B cell (primary cell): Measurements from ENCODE around the gene ZDHHC1. TPM values are rescaled to one million over a fixed set of nuclear protein-coding genes. Genes with fewer than 3 reads are reported as not detected.

Experiments used
- ATAC-seq: fragments of 200-7000 bp; cut with Tn5 transposase; one replicate; pipeline ENCODE4 v1.10.0; 2021; ENCODE audit warnings: low read depth, mild to moderate bottlenecking, moderate number of reproducible peaks, moderate library complexity
- CTCF ChIA-PET: fragments of 350-600 bp; sonication (Branson Sonifier 250); formaldehyde crosslinking; loops from one replicate; lab custom pipeline; 2021; ENCODE audit warnings: antibody characterized with exemption, inconsistent platforms; lab: Charles Lee
- POLR2A ChIA-PET: fragments of 350-600 bp; sonication (Branson Sonifier 250); formaldehyde crosslinking; loops from one replicate; lab custom pipeline; 2021; ENCODE audit warnings: antibody characterized with exemption; lab: Charles Lee
- DNase-seq: peaks from one replicate; pipeline ENCODE4 v3.0.0; 2013
- H2AFZ ChIP-seq: 2 replicates; pipeline ENCODE4 v1.6.1; 2012; ENCODE audit warnings: mild to moderate bottlenecking, low read depth, low read length; ENCODE audit not compliant: insufficient read depth, poor library complexity, severe bottlenecking
- H3K27ac ChIP-seq, 2 donors: 1 replicate in 1 of 2; 2 replicates in 1 of 2; pipeline ENCODE4 v1.5.1; 2012 to 2013; ENCODE audit warnings: low read length in 2 of 2, mild to moderate bottlenecking in 2 of 2, moderate library complexity in 1 of 2
- H3K27me3 ChIP-seq, 4 experiments: fragments of 200-600 bp in 1 of 4; sonication (generic) in 1 of 4; replicated peaks in 1 of 4; 1 replicate in 2 of 4; 2 replicates in 2 of 4; pipeline versions ENCODE4 v1.6.1 to v1.7.0; 2013 to 2016; ENCODE audit warnings: low read length in 3 of 4, mild to moderate bottlenecking in 2 of 4, mixed read lengths in 1 of 4, moderate library complexity in 1 of 4; ENCODE audit not compliant: insufficient read depth in 4 of 4, control insufficient read depth in 3 of 4; ENCODE audit errors: control extremely low read depth in 1 of 4
- H3K36me3 ChIP-seq, 2 experiments: replicated peaks in 1 of 2; 1 replicate in 1 of 2; 2 replicates in 1 of 2; pipeline versions ENCODE4 v1.6.1 to v1.7.1; 2013; ENCODE audit warnings: low read length in 1 of 2; ENCODE audit not compliant: insufficient read depth in 2 of 2, control insufficient read depth in 1 of 2; ENCODE audit errors: control extremely low read depth in 1 of 2, extremely low read depth in 1 of 2
- H3K4me1 ChIP-seq, 2 donors: fragments of 200-600 bp in 1 of 2; sonication (generic) in 1 of 2; 1 replicate in 1 of 2; 2 replicates in 1 of 2; pipeline versions ENCODE4 v1.5.1 to v1.6.1; 2013 to 2017; ENCODE audit warnings: low read length in 2 of 2; ENCODE audit not compliant: control insufficient read depth in 2 of 2, insufficient read depth in 2 of 2
- H3K4me2 ChIP-seq: replicated peaks from 2 replicates; pipeline ENCODE3; 2012; ENCODE audit warnings: mild to moderate bottlenecking, low read depth, low read length; ENCODE audit not compliant: poor library complexity, severe bottlenecking
- H3K4me3 ChIP-seq, 5 experiments: fragments of 200-600 bp in 1 of 5; sonication (generic) in 1 of 5; 1 replicate in 3 of 5; 2 replicates in 2 of 5; pipeline versions ENCODE4 v1.5.1 to v1.7.0; 2011 to 2016; ENCODE audit warnings: low read length in 4 of 5, mild to moderate bottlenecking in 4 of 5, low read depth in 2 of 5, control low read depth in 1 of 5, moderate library complexity in 1 of 5; ENCODE audit not compliant: insufficient read depth in 1 of 5; ENCODE audit errors: control extremely low read depth in 1 of 5, extremely low read depth in 1 of 5
- H3K79me2 ChIP-seq: fragments of 200-600 bp; sonication (generic); one replicate; pipeline ENCODE4 v1.6.0; 2016; ENCODE audit warnings: low read length; ENCODE audit not compliant: control insufficient read depth, insufficient read depth
- H3K9ac ChIP-seq: fragments of 200-600 bp; sonication (generic); 2 replicates; pipeline ENCODE4 v1.6.1; 2017; ENCODE audit warnings: mild to moderate bottlenecking, low read length, moderate library complexity
- H3K9me3 ChIP-seq, 3 donors: one replicate each; pipeline versions ENCODE4 v1.6.1 to v1.7.1; 2013; ENCODE audit warnings: low read length in 2 of 3; ENCODE audit not compliant: control insufficient read depth in 2 of 3, insufficient read depth in 1 of 3; ENCODE audit errors: control extremely low read depth in 1 of 3
- H4K20me1 ChIP-seq: 2 replicates; pipeline ENCODE4 v1.6.0; 2012; ENCODE audit warnings: mild to moderate bottlenecking, low read length; ENCODE audit not compliant: insufficient read depth, control insufficient read depth, poor library complexity, severe bottlenecking
- H3K27ac Mint-ChIP-seq: one replicate; pipeline ENCODE4 v1.8.0; 2021; ENCODE audit warnings: mixed read lengths
- H3K27me3 Mint-ChIP-seq: one replicate; pipeline ENCODE4 v1.8.0; 2021; ENCODE audit warnings: mixed read lengths
- H3K4me1 Mint-ChIP-seq: one replicate; pipeline ENCODE4 v1.8.0; 2021; ENCODE audit warnings: mixed read lengths
- H3K4me3 Mint-ChIP-seq: one replicate; pipeline ENCODE4 v1.8.0; 2021; ENCODE audit warnings: mixed read lengths
- H3K9me3 Mint-ChIP-seq: one replicate; pipeline ENCODE4 v1.8.0; 2022; ENCODE audit warnings: mixed read lengths; ENCODE audit not compliant: insufficient read depth
- CTCF ChIP-seq: fragments of 200-600 bp; IDR thresholded peaks from one replicate; pipeline ENCODE4 v1.8.0; 2022; ENCODE audit warnings: antibody characterized with exemption, mild to moderate bottlenecking
- EZH2 ChIP-seq: IDR thresholded peaks from 2 replicates; pipeline ENCODE4 v1.6.1; 2012; ENCODE audit warnings: borderline replicate concordance, low read depth, mild to moderate bottlenecking, moderate library complexity, low read length; ENCODE audit not compliant: insufficient read depth, poor library complexity, severe bottlenecking
- WGBS: methylation state at CpG from one replicate; pipeline ENCODE4 v1.1.5; 2013; ENCODE audit warnings: missing lambda C conversion rate; ENCODE audit not compliant: insufficient coverage; 5-methylcytosine and 5-hydroxymethylcytosine counted together
- intact Hi-C: fragments of 100-400 bp; cut with micrococcal nuclease; formaldehyde crosslinking; loops from one replicate; pipeline ENCODE4 v1.10.0; 2022
- polyA plus RNA-seq: library from polyadenylated mRNA; depleted of rRNA; stranded (reverse); fragments of >200 nt; gene quantifications from 2 replicates; pipeline ENCODE4 v1.2.3, GENCODE V29; 2012
- total RNA-seq, 2 donors: library from RNA; stranded (reverse); fragments of 120-200 nt in 1 of 2; gene quantifications; 1 replicate in 1 of 2; 2 replicates in 1 of 2; pipeline versions ENCODE4 v1.2.3 to v1.2.4, GENCODE V29; 2013 to 2022

Gene ZDHHC1
- total and polyA plus RNA-seq, 2 donors (not counting 1 experiment from before 2014, with no cell fraction given) = 0.58 to 2.8 TPM

- no peak for DNase-seq
- Mint-ChIP-seq H3K9me3 (no peaks in the 10 kb centered on the region), H3K27me3 (peaks cover 12% of the 10 kb centered on the region), H3K4me1 (peaks cover 2% of the 10 kb centered on the region), H3K27ac (no peak overlapping the region), H3K4me3 (no peak overlapping the region)
- peaks cover 0 to 7% of the 10 kb centered on the region in 2 donors for H3K4me1 ChIP-seq
- no peaks in the 10 kb centered on the region for H3K9me3 ChIP-seq
- ChIA-PET CTCF (no interaction called here), POLR2A (no interaction called here)
- intact Hi-C loops = no loop called here
- peaks cover 0 to 19% (median 0%) of the 10 kb centered on the region in 4 experiments for H3K27me3 ChIP-seq
- H3K79me2 ChIP-seq = no peaks in the 10 kb centered on the region
- TF ChIP-seq CTCF (no peak), EZH2 (no peak)
- H3K36me3 ChIP-seq = no peaks in the 10 kb centered on the region
- H3K4me2 ChIP-seq = no peak overlapping the region
- no peak overlapping the region for H2AFZ ChIP-seq
- no peak for ATAC-seq
- WGBS = 92% methylated on average over 13 of the region's 14 CpGs
- H3K9ac ChIP-seq = no peak overlapping the region
- H4K20me1 ChIP-seq = no peaks in the 10 kb centered on the region
- no peak overlapping the region for H3K27ac ChIP-seq
- H3K4me3 ChIP-seq = no peak overlapping the region
Measured at GRCh38 chr16:67400901-67401300, 15.4 kb downstream of the ZDHHC1 start.

GRCh38 chr16:67399749-67400704, 16.2 kb downstream of the ZDHHC1 start:
- intact Hi-C loops = loop anchor here (1.0 to 10.0 kb wide), 4 partner anchors 55 to 423 kb away; partner anchors contain the start of gene PLEKHG4
- peaks cover 2% of the 10 kb centered on the region for H3K4me1 Mint-ChIP-seq

More at GRCh38 chr16:67399749-67400704, 16.2 kb downstream of the ZDHHC1 start:
- TF ChIP-seq CTCF = peak; percentile 45
- TF ChIP-seq EZH2 = no peak
- Histone ChIP-seq H3K27ac (no peak overlapping the region), H3K27me3 (peaks cover 0 to 27% (median 7%) of the 10 kb centered on the region in 4 experiments), H3K79me2 (no peaks in the 10 kb centered on the region), H3K36me3 (no peaks in the 10 kb centered on the region), H3K9me3 (no peaks in the 10 kb centered on the region), H3K4me1 (peaks cover 5 to 10% of the 10 kb centered on the region in 2 donors), H2AFZ (no peak overlapping the region), H3K4me2 (no peak overlapping the region), H4K20me1 (no peaks in the 10 kb centered on the region), H3K4me3 (no peak overlapping the region), H3K9ac (no peak overlapping the region)
- no peak overlapping the region for H3K4me3 Mint-ChIP-seq
- no peak for DNase-seq
- POLR2A ChIA-PET = no interaction called here
- ATAC-seq = no peak
- 80% methylated on average over 16 of the region's 19 CpGs for WGBS
- CTCF ChIA-PET = interaction anchor here (0.5 to 1.9 kb wide), 15 partner anchors 8 to 172 kb away, joined by 3 to 11 read pairs (median 4); no protein-coding TSS in a partner anchor
- H3K9me3 Mint-ChIP-seq = no peaks in the 10 kb centered on the region
- H3K27me3 Mint-ChIP-seq = peaks cover 16% of the 10 kb centered on the region
- no peak overlapping the region for H3K27ac Mint-ChIP-seq
